Sigmoid colon (tissue), 7 donors: ENCODE data around the gene OR10G8. TPM values are rescaled to one million over a fixed set of nuclear protein-coding genes. Genes with fewer than 3 reads are reported as not detected.
"Not testable (repeated sequence)": the region's sequence is repeated elsewhere in the genome, so short reads cannot be mapped to it uniquely, and the experiment has no call there.

Experiments used
- DNase-seq: peaks from one replicate; pipeline ENCODE4 v3.0.0-alpha.2; 2019
- H3K27ac ChIP-seq, 4 donors: fragments of 200-600 bp; sonication (generic); one replicate each; pipeline ENCODE4 v1.5.1; 2016 to 2019; ENCODE audit warnings: mild to moderate bottlenecking in 1 of 4
- H3K27me3 ChIP-seq, 3 donors: fragments of 200-600 bp; sonication (generic); one replicate each; pipeline ENCODE4 v1.5.1; 2019; ENCODE audit warnings: mild to moderate bottlenecking in 1 of 3
- H3K36me3 ChIP-seq, 4 donors: fragments of 200-600 bp; sonication (generic); one replicate each; pipeline ENCODE4 v1.5.1; 2016 to 2019
- H3K4me1 ChIP-seq, 4 donors: fragments of 200-600 bp; sonication (generic); one replicate each; pipeline ENCODE4 v1.5.1; 2017 to 2019
- H3K4me3 ChIP-seq, 4 donors: fragments of 200-600 bp; sonication (generic); one replicate each; pipeline ENCODE4 v1.5.1; 2017 to 2019; ENCODE audit warnings: mild to moderate bottlenecking in 2 of 4, moderate library complexity in 1 of 4
- H3K9me3 ChIP-seq, 4 donors: fragments of 200-600 bp in 3 of 4; sonication (generic) in 3 of 4; one replicate each; pipeline versions ENCODE4 v1.5.1 to v1.6.1; 2013 to 2019
- CTCF ChIP-seq, 4 experiments: fragments of 450-650 bp in 3 of 4; fragments of 200-600 bp in 1 of 4; IDR thresholded peaks; one replicate each; pipeline ENCODE4 v1.5.1; 2016 to 2019; ENCODE audit warnings: antibody characterized with exemption in 4 of 4, mild to moderate bottlenecking in 3 of 4, moderate library complexity in 2 of 4
- EP300 ChIP-seq, 4 donors: sonication (generic); formaldehyde crosslinking; IDR thresholded peaks; one replicate each; pipeline ENCODE4 v1.6.1; 2017; ENCODE audit warnings: antibody characterized with exemption in 4 of 4
- POLR2A ChIP-seq, 2 donors: fragments of 450-650 bp; IDR thresholded peaks; one replicate each; pipeline ENCODE4 v1.6.1; 2016; ENCODE audit warnings: antibody characterized with exemption in 2 of 2, mild to moderate bottlenecking in 2 of 2, moderate library complexity in 2 of 2
- POLR2AphosphoS5 ChIP-seq, 4 donors: sonication (generic); formaldehyde crosslinking; IDR thresholded peaks; one replicate each; pipeline ENCODE4 v1.6.1; 2017; ENCODE audit warnings: antibody characterized with exemption in 4 of 4
- WGBS, 2 donors: extraction: QIAGEN DNeasy Blood & Tissue Kit; methylation state at CpG; one replicate each; pipeline ENCODE4 v1.1.7; 2013; 5-methylcytosine and 5-hydroxymethylcytosine counted together
- intact Hi-C: fragments of 100-400 bp; cut with DNase I; formaldehyde crosslinking; loops from one replicate; pipeline ENCODE4 v1.15.1; 2023
- polyA plus RNA-seq, 3 donors: library from polyadenylated mRNA; stranded (reverse); fragments of 200-250 nt; gene quantifications; one replicate each; pipeline ENCODE4 v1.2.3, GENCODE V29; 2013
- total RNA-seq, 4 donors: library from RNA; depleted of rRNA; stranded (reverse); fragments of >200 nt; gene quantifications; one replicate each; pipeline ENCODE4 v1.1.0, GENCODE V29; 2016
- donor health status: healthy with polysubstance abuse.
- donor health status: Bipolar disorder and iron deficiency.
- donor health status: healthy.

OR10G8 gene
- total and polyA plus RNA-seq, 7 donors: not detected

GRCh38 chr11:124012697-124013096, 13.9 kb upstream of the OR10G8 start, which contains the start of gene OR10G4:
Gene OR10G4 (plus strand): TSS chr11:124012997. CDS start chr11:124015575, 2,578 bp downstream.
- 85 to 89% methylated on average over 2 of the region's 2 CpGs for WGBS, 2 donors
- Histone ChIP-seq H3K36me3 (no peaks in the 10 kb centered on the region), H3K4me1 (no peaks in the 10 kb centered on the region), H3K27me3 (no peaks in the 10 kb centered on the region), H3K4me3 (no peak within 1 kb of the TSS), H3K27ac (no peak within 1 kb of the TSS), H3K9me3 (no peaks in the 10 kb centered on the region)
- TF ChIP-seq POLR2A (IDR thresholded peaks at IDR 0.05) (no peak), POLR2AphosphoS5 (IDR thresholded peaks at IDR 0.05) (no peak)
- intact Hi-C loops: no loop called here
- DNase-seq: no peak

- H3K4me3 ChIP-seq, DNase-seq, H3K27ac ChIP-seq, intact Hi-C loops, H3K9me3 ChIP-seq, H3K4me1 ChIP-seq, H3K27me3 ChIP-seq, H3K36me3 ChIP-seq: not testable (repeated sequence)
- WGBS, 2 donors: 87 to 88% methylated on average over 7 of the region's 9 CpGs
These were observed 10.8 kb upstream of the OR10G8 start for GRCh38 chr11:124015837-124016236.

GRCh38 chr11:124036666-124037065, 10.1 kb downstream of the OR10G8 start:
- no peak for DNase-seq
- H3K4me3 ChIP-seq: no peak overlapping the region
- intact Hi-C loops: no loop called here

GRCh38 chr11:124039557-124039956, 13.0 kb downstream of the OR10G8 start:
- Histone ChIP-seq H3K4me3 (no peak overlapping the region), H3K27me3 (no peaks in the 10 kb centered on the region), H3K4me1 (peaks cover 0 to 14% (median 4%) of the 10 kb centered on the region in 4 donors), H3K36me3 (no peaks in the 10 kb centered on the region), H3K9me3 (no peaks in the 10 kb centered on the region), H3K27ac (no peak overlapping the region)
- intact Hi-C loops: no loop called here
- DNase-seq: no peak
- no peak for TF ChIP-seq POLR2AphosphoS5 (IDR thresholded peaks at IDR 0.05)
- TF ChIP-seq EP300 (IDR thresholded peaks at IDR 0.05): no peak
- no peak for TF ChIP-seq CTCF (IDR thresholded peaks at IDR 0.05)
- WGBS, 2 donors: 89 to 90% methylated on average over 9 of the region's 9 CpGs

More at GRCh38 chr11:124036666-124037065, 10.1 kb downstream of the OR10G8 start:
- Histone ChIP-seq H3K27me3 (no peaks in the 10 kb centered on the region), H3K36me3 (no peaks in the 10 kb centered on the region), H3K9me3 (no peaks in the 10 kb centered on the region), H3K4me1 (peaks cover 0 to 14% (median 4%) of the 10 kb centered on the region in 4 donors), H3K27ac (no peak overlapping the region)
- TF ChIP-seq POLR2AphosphoS5 (IDR thresholded peaks at IDR 0.05) (no peak), POLR2A (IDR thresholded peaks at IDR 0.05) (no peak), CTCF (IDR thresholded peaks at IDR 0.05) (no peak), EP300 (IDR thresholded peaks at IDR 0.05) (no peak)
- 84 to 94% methylated on average over 1 of the region's 1 CpG for WGBS, 2 donors

- no peaks in the 10 kb centered on the region for H3K27me3 ChIP-seq
- no peaks in the 10 kb centered on the region for H3K9me3 ChIP-seq
- TF ChIP-seq POLR2A (IDR thresholded peaks at IDR 0.05) (no peak), EP300 (IDR thresholded peaks at IDR 0.05) (no peak), POLR2AphosphoS5 (IDR thresholded peaks at IDR 0.05) (no peak), CTCF (IDR thresholded peaks at IDR 0.05) (no peak)
- H3K27ac ChIP-seq: no peak within 1 kb of the TSS
- no peak for DNase-seq
- no peak within 1 kb of the TSS for H3K4me3 ChIP-seq
- intact Hi-C loops: no loop called here
- no peaks in the 10 kb centered on the region for H3K36me3 ChIP-seq
- 0 to 17% methylated on average over 1 of the region's 1 CpG for WGBS, 2 donors
- H3K4me1 ChIP-seq: peaks cover 0 to 11% (median 4%) of the 10 kb centered on the region in 4 donors
These were observed 14.7 kb downstream of the OR10G8 start, which contains the start of gene OR10G7 for GRCh38 chr11:124041254-124041653. Gene OR10G7 (minus strand): TSS chr11:124041325. CDS start chr11:124039001, 2,324 bp downstream.

GRCh38 chr11:124043420-124043819, 16.8 kb downstream of the OR10G8 start:
- Histone ChIP-seq H3K9me3 (no peaks in the 10 kb centered on the region), H3K4me1 (no peaks in the 10 kb centered on the region), H3K27me3 (no peaks in the 10 kb centered on the region), H3K4me3 (no peak overlapping the region), H3K36me3 (no peaks in the 10 kb centered on the region), H3K27ac (no peak overlapping the region)
- intact Hi-C loops: no loop called here
- TF ChIP-seq EP300 (IDR thresholded peaks at IDR 0.05) (no peak), CTCF (IDR thresholded peaks at IDR 0.05) (no peak), POLR2AphosphoS5 (IDR thresholded peaks at IDR 0.05) (no peak), POLR2A (IDR thresholded peaks at IDR 0.05) (no peak)
- WGBS, 2 donors: 80% methylated on average over 4 of the region's 4 CpGs
- DNase-seq: no peak
